HG03159 (cell line): ENCODE data around the gene RPL12.

ENCODE experiments used
- ATAC-seq: cut with Tn5 transposase; IDR thresholded peaks from one replicate; pipeline ENCODE4 v1.9.1; 2021; ENCODE audit warnings: mild to moderate bottlenecking, moderate library complexity; ENCODE audit not compliant: unreplicated experiment

The RPL12 gene

GRCh38 chr9:127450830-127451607 lies at the start of gene RPL12, which contains the start of gene LRSAM1:
TSS of gene RPL12 (minus strand) at chr9:127451406. CDS start at chr9:127451317, 89 bp downstream.
TSS of gene LRSAM1 (plus strand) at chr9:127451510. CDS start at chr9:127454528, 3,018 bp downstream.
- peak; percentile 65 for ATAC-seq

GRCh38 chr9:127500862-127501261 lies 49.7 kb upstream of the RPL12 start:
- no peak for ATAC-seq

GRCh38 chr9:127500399-127500798 lies 49.2 kb upstream of the RPL12 start:
- no peak for ATAC-seq

GRCh38 chr9:127498298-127498697 lies 47.1 kb upstream of the RPL12 start:
- no peak for ATAC-seq

- ATAC-seq: no peak
Observed at GRCh38 chr9:127497656-127498290, 46.6 kb upstream of the RPL12 start.

- ATAC-seq: no peak
Observed at GRCh38 chr9:127496974-127497373, 45.8 kb upstream of the RPL12 start.

GRCh38 chr9:127495884-127496555 lies 44.8 kb upstream of the RPL12 start:
- ATAC-seq: no peak

- no peak for ATAC-seq
Observed at GRCh38 chr9:127494304-127494702, 43.1 kb upstream of the RPL12 start.

GRCh38 chr9:127493592-127494303 lies 42.5 kb upstream of the RPL12 start:
- no peak for ATAC-seq

- ATAC-seq: no peak
Observed at GRCh38 chr9:127492616-127493015, 41.4 kb upstream of the RPL12 start.

GRCh38 chr9:127491516-127491915 lies 40.3 kb upstream of the RPL12 start:
- no peak for ATAC-seq

GRCh38 chr9:127490535-127491230 lies 39.5 kb upstream of the RPL12 start:
- no peak for ATAC-seq

GRCh38 chr9:127489471-127490115 lies 38.4 kb upstream of the RPL12 start:
- ATAC-seq: no peak

- no peak for ATAC-seq
Observed at GRCh38 chr9:127488946-127489345, 37.7 kb upstream of the RPL12 start.

- no peak for ATAC-seq
Observed at GRCh38 chr9:127485995-127486394, 34.8 kb upstream of the RPL12 start.

- no peak for ATAC-seq
Observed at GRCh38 chr9:127482662-127483061, 31.5 kb upstream of the RPL12 start.

GRCh38 chr9:127479507-127480081 lies 28.4 kb upstream of the RPL12 start:
- ATAC-seq: no peak

GRCh38 chr9:127474592-127474991 lies 23.4 kb upstream of the RPL12 start:
- no peak for ATAC-seq

GRCh38 chr9:127473932-127474331 lies 22.7 kb upstream of the RPL12 start:
- no peak for ATAC-seq

- ATAC-seq: no peak
Observed at GRCh38 chr9:127473501-127473900, 22.3 kb upstream of the RPL12 start.
